ENCODE results near the gene CUBN. TPM values are rescaled to one million over a fixed set of nuclear protein-coding genes. Genes with fewer than 3 reads are reported as not detected.

Gene CUBN
- total and polyA plus RNA-seq, 5 donors from 2014 or later, result 0.01 to 4.7 (median 0.15) TPM

DNA sequence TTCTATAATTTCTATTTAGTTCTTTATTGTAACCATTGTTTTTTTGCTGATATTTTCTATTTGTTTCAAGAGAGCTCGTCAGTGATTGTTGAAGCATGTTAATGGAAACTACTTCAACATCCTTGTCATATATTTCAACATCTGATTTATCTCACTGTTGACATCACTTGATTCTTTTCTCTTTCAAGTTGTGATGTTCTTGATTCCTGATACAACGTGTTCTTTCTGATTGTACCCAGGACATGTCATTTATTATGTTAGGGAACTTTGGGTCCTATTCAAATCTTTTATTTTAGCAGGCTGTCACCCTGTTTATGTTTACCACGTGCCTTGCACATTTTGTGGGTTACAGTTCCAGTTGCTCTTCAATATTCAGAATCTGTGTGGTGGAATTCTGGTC lies 232.6 kb downstream of the CUBN start:
- Histone ChIP-seq H3K36me3 (ENCODE audit: control insufficient read depth, insufficient read depth, low read length) (no peaks in the 10 kb centered on the region), H3K4me1 (ENCODE audit: control insufficient read depth, insufficient read depth, low read length, poor library complexity, severe bottlenecking) (no peaks in the 10 kb centered on the region), H3K27ac (ENCODE audit: insufficient read depth, low read length, poor library complexity, severe bottlenecking) (no peak overlapping the region), H3K27me3 (ENCODE audit: control insufficient read depth, insufficient read depth, low read length) (no peaks in the 10 kb centered on the region), H3K4me3 (ENCODE audit: low read depth, low read length) (no peak overlapping the region), H3K9me3 (ENCODE audit: control insufficient read depth in 2 of 2, low read length in 2 of 2) (no peaks in the 10 kb centered on the region)
- Mint-ChIP-seq H3K4me3 (peak overlapping the region in 1 of 4 donors; percentile 1), H3K27me3 (peaks cover 8% of the 10 kb centered on the region), H3K27ac (no peak overlapping the region), H3K4me1 (peaks cover 0 to under 1% (median 0%) of the 10 kb centered on the region in 4 donors), H3K36me3 (peaks cover 9% of the 10 kb centered on the region), H3K9me3 (peaks cover 0 to 6% (median 0%) of the 10 kb centered on the region in 7 donors)
- DNase-seq (no peak), ATAC-seq (ENCODE audit: low read depth in 2 of 2) (no peak)

DNA sequence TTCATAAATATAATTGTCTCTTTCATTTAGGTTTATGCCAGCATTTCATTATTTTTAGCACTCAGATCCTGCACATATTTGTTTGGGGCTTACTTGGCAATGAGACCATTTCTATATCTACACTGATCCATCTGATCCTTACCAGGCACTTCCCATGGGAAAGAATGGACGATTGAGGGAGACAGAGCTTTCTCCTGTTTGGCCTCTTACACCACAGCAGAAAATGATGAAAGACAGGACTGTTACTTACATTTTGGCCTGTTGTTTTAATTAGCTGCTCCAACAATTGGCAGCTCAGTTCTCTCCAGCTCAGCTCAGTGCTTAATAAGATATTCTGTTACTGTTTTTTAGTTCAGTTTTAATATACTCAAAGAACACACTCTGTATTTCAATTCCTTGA lies 234.8 kb downstream of the CUBN start:
- Mint-ChIP-seq H3K27me3 (peaks cover 8% of the 10 kb centered on the region), H3K4me1 (peaks cover 6 to 11% (median 9%) of the 10 kb centered on the region in 4 donors), H3K4me3 (no peak overlapping the region), H3K27ac (no peak overlapping the region), H3K9me3 (peaks cover 0 to 6% (median 0%) of the 10 kb centered on the region in 7 donors), H3K36me3 (no peaks in the 10 kb centered on the region)
- no peak for ATAC-seq (ENCODE audit: low read depth in 2 of 2)
- no peaks in the 10 kb centered on the region for H3K27me3 ChIP-seq (ENCODE audit: control insufficient read depth, insufficient read depth, low read length)
- no peaks in the 10 kb centered on the region for H3K36me3 ChIP-seq (ENCODE audit: control insufficient read depth, insufficient read depth, low read length)
- no peak overlapping the region for H3K4me3 ChIP-seq (ENCODE audit: low read depth, low read length)
- H3K9me3 ChIP-seq (ENCODE audit: control insufficient read depth in 2 of 2, low read length in 2 of 2), result no peaks in the 10 kb centered on the region
- H3K27ac ChIP-seq (ENCODE audit: insufficient read depth, low read length, poor library complexity, severe bottlenecking), result no peak overlapping the region
- no peak for DNase-seq
- H3K4me1 ChIP-seq (ENCODE audit: control insufficient read depth, insufficient read depth, low read length, poor library complexity, severe bottlenecking), result peaks cover 4% of the 10 kb centered on the region

DNA sequence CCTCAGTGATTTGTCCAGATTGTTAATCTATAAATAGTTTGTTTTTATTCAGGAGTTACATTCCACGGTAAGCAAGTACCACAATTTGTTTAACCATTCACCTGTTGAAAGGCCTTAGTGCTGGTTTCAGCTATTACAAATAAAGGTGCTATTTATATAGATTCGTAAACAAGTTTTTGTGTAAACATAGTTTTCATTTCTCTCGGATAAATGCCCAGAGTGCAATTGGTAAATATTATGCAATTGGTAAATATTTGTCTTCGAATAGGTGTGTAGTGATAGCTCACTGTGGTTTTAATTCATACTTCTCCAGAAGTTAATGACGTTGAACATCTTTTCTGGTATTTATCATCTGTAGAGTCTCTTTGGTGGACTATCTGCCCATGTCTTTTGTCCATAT lies 235.9 kb downstream of the CUBN start:
- Histone ChIP-seq H3K27me3 (ENCODE audit: control insufficient read depth, insufficient read depth, low read length) (no peaks in the 10 kb centered on the region), H3K36me3 (ENCODE audit: control insufficient read depth, insufficient read depth, low read length) (no peaks in the 10 kb centered on the region), H3K9me3 (ENCODE audit: control insufficient read depth in 2 of 2, low read length in 2 of 2) (no peaks in the 10 kb centered on the region), H3K4me1 (ENCODE audit: control insufficient read depth, insufficient read depth, low read length, poor library complexity, severe bottlenecking) (peaks cover 4% of the 10 kb centered on the region), H3K4me3 (ENCODE audit: low read depth, low read length) (no peak overlapping the region), H3K27ac (ENCODE audit: insufficient read depth, low read length, poor library complexity, severe bottlenecking) (no peak overlapping the region)
- no peak for ATAC-seq (ENCODE audit: low read depth in 2 of 2)
- H3K27me3 Mint-ChIP-seq, result peaks cover 4% of the 10 kb centered on the region
- H3K4me1 Mint-ChIP-seq, result peaks cover 6 to 11% (median 9%) of the 10 kb centered on the region in 4 donors
- no peak overlapping the region for H3K4me3 Mint-ChIP-seq
- H3K9me3 Mint-ChIP-seq, result peaks cover 0 to 6% (median 0%) of the 10 kb centered on the region in 7 donors
- no peak overlapping the region for H3K27ac Mint-ChIP-seq
- DNase-seq, result no peak
- peaks cover 4% of the 10 kb centered on the region for H3K36me3 Mint-ChIP-seq

DNA sequence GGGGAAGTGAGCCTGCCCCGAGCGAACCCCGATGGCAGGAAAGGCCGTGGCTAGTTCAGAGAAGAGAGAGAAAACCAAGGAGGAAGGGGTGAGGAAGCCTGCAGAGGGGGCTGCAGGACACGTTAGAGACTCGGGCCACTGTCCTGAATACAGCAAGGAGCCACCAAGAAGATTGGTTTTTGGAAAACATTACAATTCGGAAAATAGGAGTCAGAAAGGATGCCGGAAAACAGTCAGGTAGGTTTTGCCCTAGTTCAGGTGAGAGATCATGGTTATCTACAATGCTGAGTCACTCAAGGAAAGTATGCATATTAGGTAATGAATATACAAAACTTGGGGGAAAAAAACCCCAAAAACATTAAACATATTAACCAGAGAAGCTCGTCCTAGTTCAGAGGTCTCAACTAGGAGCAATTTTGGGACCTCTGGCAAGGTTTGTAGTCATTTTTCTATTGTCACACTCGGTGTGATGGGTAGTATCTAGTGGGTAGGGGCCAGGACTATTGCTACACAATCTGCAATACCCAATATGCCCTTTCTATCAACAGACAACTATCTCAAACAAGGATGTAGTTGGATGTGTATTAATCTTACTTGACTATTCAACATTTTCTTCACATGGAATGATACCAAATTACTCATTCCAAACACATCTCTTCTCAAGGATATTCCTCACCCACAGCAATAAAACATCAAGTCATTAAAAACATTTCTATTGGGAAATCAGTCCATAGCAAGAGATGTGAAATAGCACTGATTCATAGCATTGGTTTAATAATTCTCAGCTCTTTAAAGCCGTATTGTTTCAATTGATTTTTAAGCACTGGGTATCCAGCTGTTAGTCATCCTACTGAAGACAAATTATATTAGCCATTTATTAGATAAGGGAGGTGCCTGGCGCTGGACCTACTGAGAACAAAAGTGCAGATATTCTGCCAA lies 238.0 kb downstream of the CUBN start:
- peaks cover 6 to 14% (median 9%) of the 10 kb centered on the region in 4 donors for H3K4me1 Mint-ChIP-seq
- Histone ChIP-seq H3K27ac (ENCODE audit: insufficient read depth, low read length, poor library complexity, severe bottlenecking) (no peak overlapping the region), H3K4me3 (ENCODE audit: low read depth, low read length) (peak overlapping the region; percentile 57), H3K27me3 (ENCODE audit: control insufficient read depth, insufficient read depth, low read length) (no peaks in the 10 kb centered on the region), H3K36me3 (ENCODE audit: control insufficient read depth, insufficient read depth, low read length) (no peaks in the 10 kb centered on the region), H3K9me3 (ENCODE audit: control insufficient read depth in 2 of 2, low read length in 2 of 2) (no peaks in the 10 kb centered on the region), H3K4me1 (ENCODE audit: control insufficient read depth, insufficient read depth, low read length, poor library complexity, severe bottlenecking) (peaks cover 4% of the 10 kb centered on the region)
- peaks cover 0 to 5% (median 0%) of the 10 kb centered on the region in 7 donors for H3K9me3 Mint-ChIP-seq
- H3K27me3 Mint-ChIP-seq, result peaks cover 3% of the 10 kb centered on the region
- H3K4me3 Mint-ChIP-seq, result peak overlapping the region in 2 of 4 donors; percentile 64 to 87
- peaks cover 11% of the 10 kb centered on the region for H3K36me3 Mint-ChIP-seq
- DNase-seq (peak; percentile 12 to 73 (median 14)), ATAC-seq (ENCODE audit: low read depth in 2 of 2) (peak; percentile 58 to 74)
- H3K27ac Mint-ChIP-seq, result peak overlapping the region; percentile 11 to 65 (median 50)

DNA sequence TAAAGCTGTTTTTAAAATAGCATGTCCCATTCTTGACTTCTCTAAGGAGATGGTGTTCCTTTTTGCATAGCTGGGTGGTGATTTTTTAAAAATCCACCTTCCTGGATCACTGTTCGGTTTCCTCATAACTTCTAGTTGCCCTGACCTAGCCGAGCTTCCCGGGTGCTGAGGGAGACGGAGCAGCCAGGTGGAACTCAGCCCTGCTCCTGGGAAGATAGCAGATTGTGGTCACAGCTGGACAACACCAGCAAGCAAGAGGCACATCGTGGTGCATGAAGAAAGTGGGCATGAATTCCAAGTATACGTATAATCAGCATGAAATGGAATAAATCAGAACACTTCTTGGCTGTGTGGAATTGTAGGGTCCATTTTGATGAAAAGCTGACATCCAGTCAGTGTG lies 238.9 kb downstream of the CUBN start:
- H3K9me3 Mint-ChIP-seq, result peaks cover 0 to 2% (median 0%) of the 10 kb centered on the region in 7 donors
- H3K4me1 Mint-ChIP-seq, result peaks cover 6 to 14% (median 9%) of the 10 kb centered on the region in 4 donors
- no peaks in the 10 kb centered on the region for H3K27me3 ChIP-seq (ENCODE audit: control insufficient read depth, insufficient read depth, low read length)
- no peak for ATAC-seq (ENCODE audit: low read depth in 2 of 2)
- DNase-seq, result no peak
- H3K4me3 ChIP-seq (ENCODE audit: low read depth, low read length), result no peak overlapping the region
- H3K4me1 ChIP-seq (ENCODE audit: control insufficient read depth, insufficient read depth, low read length, poor library complexity, severe bottlenecking), result peaks cover 4% of the 10 kb centered on the region
- no peak overlapping the region for H3K4me3 Mint-ChIP-seq
- H3K27ac ChIP-seq (ENCODE audit: insufficient read depth, low read length, poor library complexity, severe bottlenecking), result no peak overlapping the region
- peak overlapping the region in 1 of 3 donors; percentile 11 for H3K27ac Mint-ChIP-seq
- H3K36me3 ChIP-seq (ENCODE audit: control insufficient read depth, insufficient read depth, low read length), result no peaks in the 10 kb centered on the region
- peaks cover 11% of the 10 kb centered on the region for H3K36me3 Mint-ChIP-seq
- no peaks in the 10 kb centered on the region for H3K9me3 ChIP-seq (ENCODE audit: control insufficient read depth in 2 of 2, low read length in 2 of 2)
- no peaks in the 10 kb centered on the region for H3K27me3 Mint-ChIP-seq

DNA sequence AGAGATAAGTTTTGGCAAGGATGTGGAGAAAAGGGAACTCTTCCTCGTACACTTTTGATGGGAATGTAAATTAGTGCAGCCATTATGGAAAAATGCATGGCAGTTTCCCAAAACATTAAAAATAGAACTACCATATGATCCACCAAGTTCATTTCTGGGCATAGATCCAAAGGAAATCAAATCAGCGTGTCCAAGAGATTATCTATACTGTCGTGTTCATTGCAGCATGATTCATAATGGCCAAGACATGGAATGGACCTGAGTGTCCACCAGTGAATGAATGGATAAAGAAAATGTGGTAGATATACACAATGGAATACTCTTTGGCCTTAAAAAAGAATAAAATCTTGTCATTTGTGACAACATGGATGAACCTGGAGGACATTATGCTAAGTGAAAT lies 242.0 kb downstream of the CUBN start:
- no peak overlapping the region for H3K27ac Mint-ChIP-seq
- no peaks in the 10 kb centered on the region for H3K27me3 Mint-ChIP-seq
- DNase-seq, result no peak
- Histone ChIP-seq H3K9me3 (ENCODE audit: control insufficient read depth in 2 of 2, low read length in 2 of 2) (no peaks in the 10 kb centered on the region), H3K4me1 (ENCODE audit: control insufficient read depth, insufficient read depth, low read length, poor library complexity, severe bottlenecking) (peaks cover 4% of the 10 kb centered on the region), H3K27me3 (ENCODE audit: control insufficient read depth, insufficient read depth, low read length) (no peaks in the 10 kb centered on the region), H3K4me3 (ENCODE audit: low read depth, low read length) (no peak overlapping the region), H3K36me3 (ENCODE audit: control insufficient read depth, insufficient read depth, low read length) (no peaks in the 10 kb centered on the region), H3K27ac (ENCODE audit: insufficient read depth, low read length, poor library complexity, severe bottlenecking) (no peak overlapping the region)
- peaks cover 6 to 14% (median 9%) of the 10 kb centered on the region in 4 donors for H3K4me1 Mint-ChIP-seq
- ATAC-seq (ENCODE audit: low read depth in 2 of 2), result no peak
- H3K36me3 Mint-ChIP-seq, result peaks cover 11% of the 10 kb centered on the region
- no peak overlapping the region for H3K4me3 Mint-ChIP-seq
- H3K9me3 Mint-ChIP-seq, result no peaks in the 10 kb centered on the region

DNA sequence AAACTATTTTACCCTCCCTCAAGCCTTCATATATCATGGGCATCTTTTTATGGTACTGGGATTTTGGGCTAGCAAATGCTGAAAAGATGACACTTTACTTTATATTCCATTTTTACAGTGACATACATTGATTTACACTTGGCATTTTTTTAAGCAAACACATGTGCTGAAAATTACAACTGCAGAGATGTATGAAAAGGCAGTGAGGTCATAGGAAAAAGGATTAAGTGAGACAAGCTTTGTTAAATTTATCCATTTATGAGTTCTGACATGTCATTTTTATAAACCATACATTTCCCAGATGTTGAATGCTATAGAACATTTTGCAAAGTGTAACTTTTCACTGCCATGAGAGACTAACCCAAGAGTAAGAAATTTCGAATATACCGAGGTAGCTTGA lies 243.6 kb downstream of the CUBN start:
- DNase-seq, result no peak
- no peak overlapping the region for H3K27ac ChIP-seq (ENCODE audit: insufficient read depth, low read length, poor library complexity, severe bottlenecking)
- H3K27ac Mint-ChIP-seq, result no peak overlapping the region
- no peaks in the 10 kb centered on the region for H3K27me3 ChIP-seq (ENCODE audit: control insufficient read depth, insufficient read depth, low read length)
- H3K9me3 Mint-ChIP-seq, result no peaks in the 10 kb centered on the region
- H3K9me3 ChIP-seq (ENCODE audit: control insufficient read depth in 2 of 2, low read length in 2 of 2), result no peaks in the 10 kb centered on the region
- H3K36me3 ChIP-seq (ENCODE audit: control insufficient read depth, insufficient read depth, low read length), result no peaks in the 10 kb centered on the region
- H3K36me3 Mint-ChIP-seq, result peaks cover 11% of the 10 kb centered on the region
- H3K27me3 Mint-ChIP-seq, result no peaks in the 10 kb centered on the region
- no peaks in the 10 kb centered on the region for H3K4me1 ChIP-seq (ENCODE audit: control insufficient read depth, insufficient read depth, low read length, poor library complexity, severe bottlenecking)
- H3K4me3 ChIP-seq (ENCODE audit: low read depth, low read length), result no peak overlapping the region
- peaks cover under 1 to 5% (median 1%) of the 10 kb centered on the region in 4 donors for H3K4me1 Mint-ChIP-seq
- H3K4me3 Mint-ChIP-seq, result no peak overlapping the region
- no peak for ATAC-seq (ENCODE audit: low read depth in 2 of 2)
